Gastroesophageal sphincter (tissue), 4 donors: Measurements from ENCODE around the gene ZNF302. TPM values are rescaled to one million over a fixed set of nuclear protein-coding genes. Genes with fewer than 3 reads are reported as not detected.
A peak's percentile ranks its signal among the peaks of the same experiment; 100 is the strongest.

Experiments used
- ATAC-seq: fragments of 150-250 bp; one replicate; pipeline ENCODE4 v1.9.1; 2016; ENCODE audit warnings: mild to moderate bottlenecking, moderate library complexity
- H3K27ac ChIP-seq, 4 donors: fragments of 200-600 bp; sonication (generic) in 3 of 4; 1 replicate in 3 of 4; 2 replicates in 1 of 4; pipeline ENCODE4 v1.5.1; 2016 to 2019
- H3K27me3 ChIP-seq: fragments of 200-600 bp; sonication (generic); one replicate; pipeline ENCODE4 v1.5.1; 2019
- H3K36me3 ChIP-seq, 2 donors: fragments of 200-600 bp; sonication (generic); one replicate each; pipeline ENCODE4 v1.5.1; 2019; ENCODE audit warnings: control low read depth in 1 of 2
- H3K4me1 ChIP-seq, 3 donors: fragments of 200-600 bp; sonication (generic); 1 replicate in 2 of 3; 2 replicates in 1 of 3; pipeline ENCODE4 v1.5.1; 2016 to 2019; ENCODE audit warnings: control low read depth in 2 of 3
- H3K4me3 ChIP-seq, 2 donors: fragments of 200-600 bp; sonication (generic); one replicate each; pipeline ENCODE4 v1.5.1; 2019; ENCODE audit warnings: mild to moderate bottlenecking in 1 of 2, moderate library complexity in 1 of 2
- H3K9me3 ChIP-seq, 3 donors: fragments of 200-600 bp; sonication (generic); one replicate each; pipeline ENCODE4 v1.5.1; 2017 to 2019; ENCODE audit warnings: control low read depth in 2 of 3
- CTCF ChIP-seq, 4 experiments: fragments of 200-600 bp in 2 of 4; fragments of 450-650 bp in 2 of 4; sonication (generic) in 1 of 4; IDR thresholded peaks; one replicate each; pipeline ENCODE4 v1.5.1; 2017 to 2019; ENCODE audit warnings: antibody characterized with exemption in 4 of 4, mild to moderate bottlenecking in 2 of 4, moderate library complexity in 2 of 4
- EP300 ChIP-seq: sonication (generic); formaldehyde crosslinking; IDR thresholded peaks from one replicate; pipeline ENCODE4 v1.6.1; 2017; ENCODE audit warnings: antibody characterized with exemption, mild to moderate bottlenecking
- POLR2A ChIP-seq, 2 donors: fragments of 450-650 bp; IDR thresholded peaks; one replicate each; pipeline ENCODE4 v1.6.1; 2017; ENCODE audit warnings: antibody characterized with exemption in 2 of 2, mild to moderate bottlenecking in 2 of 2, moderate library complexity in 1 of 2
- POLR2AphosphoS5 ChIP-seq: sonication (generic); formaldehyde crosslinking; IDR thresholded peaks from one replicate; pipeline ENCODE4 v1.6.1; 2017; ENCODE audit warnings: antibody characterized with exemption
- WGBS, 2 donors: methylation state at CpG; one replicate each; pipeline ENCODE4 v1.1.5; 2018; ENCODE audit warnings: low coverage in 1 of 2; 5-methylcytosine and 5-hydroxymethylcytosine counted together
- total RNA-seq, 4 donors: library from RNA; depleted of rRNA; stranded (reverse); fragments of >200 nt; gene quantifications; one replicate each; pipeline ENCODE4 v1.1.0, GENCODE V29; 2016

ZNF302 gene
- total RNA-seq = 10 to 100 TPM; 18.6 to 44.8 (median 28.8) TPM

- WGBS, 2 donors = 0% methylated on average over 10 of the region's 74 CpGs; no CpG with 5 or more reads in 1 of the 2 donors
- H3K27me3 ChIP-seq = no peaks in the 10 kb centered on the region
- H3K36me3 ChIP-seq = peaks cover 0 to 39% of the 10 kb centered on the region in 2 donors
- peak within 1 kb of the TSS; percentile 91 to 98 (median 96) for H3K27ac ChIP-seq
- TF ChIP-seq EP300 = no peak
- peak; percentile 90 for TF ChIP-seq POLR2AphosphoS5
- TF ChIP-seq CTCF (IDR thresholded peaks at IDR 0.05) = peak in 2 of 4 experiments; percentile 7 to 14
- TF ChIP-seq POLR2A (IDR thresholded peaks at IDR 0.05) = peak; percentile 72 to 81
- H3K4me3 ChIP-seq = peak within 1 kb of the TSS; percentile 68 to 84
- peak; percentile 99 for ATAC-seq
- H3K4me1 ChIP-seq = peaks cover 0 to 27% (median 6%) of the 10 kb centered on the region in 3 donors
- peaks cover 0 to 35% (median 0%) of the 10 kb centered on the region in 3 donors for H3K9me3 ChIP-seq
These were observed at the start of gene ZNF302 for GRCh38 chr19:34677386-34678084. Gene ZNF302 (plus strand): TSS chr19:34677678. CDS start chr19:34678805, 1,127 bp downstream.

GRCh38 chr19:34633802-34634201, 43.7 kb upstream of the ZNF302 start:
- H3K4me1 ChIP-seq = no peaks in the 10 kb centered on the region
- H3K27me3 ChIP-seq = no peaks in the 10 kb centered on the region
- TF ChIP-seq CTCF (IDR thresholded peaks at IDR 0.05) (no peak), EP300 (no peak), POLR2AphosphoS5 (no peak), POLR2A (IDR thresholded peaks at IDR 0.05) (no peak)
- 89 to 100% methylated on average over 2 of the region's 2 CpGs for WGBS, 2 donors
- peaks cover 0 to 21% of the 10 kb centered on the region in 2 donors for H3K36me3 ChIP-seq
- peaks cover 0 to 33% (median 0%) of the 10 kb centered on the region in 3 donors for H3K9me3 ChIP-seq
- no peak overlapping the region for H3K4me3 ChIP-seq
- no peak overlapping the region for H3K27ac ChIP-seq
- ATAC-seq = no peak

- H3K9me3 ChIP-seq = peaks cover 0 to 18% (median 0%) of the 10 kb centered on the region in 3 donors
- no peaks in the 10 kb centered on the region for H3K27me3 ChIP-seq
- H3K4me3 ChIP-seq = no peak overlapping the region
- WGBS, 2 donors = 7 to 23% methylated on average over 1 to 4 of the region's 4 CpGs
- no peak for ATAC-seq
- no peak overlapping the region for H3K27ac ChIP-seq
- peaks cover 0 to 12% of the 10 kb centered on the region in 2 donors for H3K36me3 ChIP-seq
- H3K4me1 ChIP-seq = no peaks in the 10 kb centered on the region
- TF ChIP-seq POLR2A (IDR thresholded peaks at IDR 0.05) = no peak
- no peak for TF ChIP-seq POLR2AphosphoS5
- no peak for TF ChIP-seq EP300
- peak; percentile 61 to 80 (median 74) for TF ChIP-seq CTCF (IDR thresholded peaks at IDR 0.05)
These were observed 37.9 kb upstream of the ZNF302 start for GRCh38 chr19:34639491-34640085.

GRCh38 chr19:34642241-34642640, 35.2 kb upstream of the ZNF302 start:
- no peak for ATAC-seq
- Histone ChIP-seq H3K4me3 (no peak overlapping the region), H3K36me3 (no peaks in the 10 kb centered on the region), H3K4me1 (no peaks in the 10 kb centered on the region), H3K9me3 (no peaks in the 10 kb centered on the region), H3K27me3 (no peaks in the 10 kb centered on the region), H3K27ac (no peak overlapping the region)
- WGBS, 2 donors = 80 to 100% methylated on average over 1 of the region's 4 CpGs
- TF ChIP-seq CTCF (IDR thresholded peaks at IDR 0.05) = no peak
- TF ChIP-seq POLR2AphosphoS5 = no peak
